Spleen (tissue), 11 donors: Measurements from ENCODE around the gene ESYT2. TPM values are rescaled to one million over a fixed set of nuclear protein-coding genes. Genes with fewer than 3 reads are reported as not detected.

ENCODE experiments used
- DNase-seq: peaks from one replicate; pipeline ENCODE4 v3.0.0-alpha.2; 2020
- H3K27ac ChIP-seq, 8 donors: fragments of 200-600 bp; sonication (generic) in 7 of 8; 1 replicate in 4 of 8; 2 replicates in 4 of 8; pipeline versions ENCODE4 v1.5.0 to v1.8.0; 2016 to 2021; ENCODE audit warnings: inconsistent platforms in 4 of 8, mild to moderate bottlenecking in 4 of 8, moderate library complexity in 1 of 8
- H3K27me3 ChIP-seq, 7 donors: fragments of 200-600 bp; sonication (generic) in 6 of 7; replicated peaks in 1 of 7; 1 replicate in 4 of 7; 2 replicates in 3 of 7; pipeline versions ENCODE4 v1.5.0 to v1.8.0; 2016 to 2021; ENCODE audit warnings: inconsistent platforms in 3 of 7, mild to moderate bottlenecking in 1 of 7
- H3K36me3 ChIP-seq, 6 donors: fragments of 200-600 bp; sonication (generic) in 5 of 6; 1 replicate in 4 of 6; 2 replicates in 2 of 6; pipeline versions ENCODE4 v1.5.0 to v1.8.0; 2016 to 2021; ENCODE audit warnings: inconsistent platforms in 2 of 6
- H3K4me1 ChIP-seq, 6 donors: fragments of 200-600 bp; sonication (generic) in 5 of 6; 1 replicate in 3 of 6; 2 replicates in 3 of 6; pipeline versions ENCODE4 v1.5.0 to v1.8.0; 2016 to 2021; ENCODE audit warnings: inconsistent platforms in 3 of 6
- H3K4me3 ChIP-seq, 8 donors: fragments of 200-600 bp; sonication (generic) in 7 of 8; 1 replicate in 4 of 8; 2 replicates in 4 of 8; pipeline versions ENCODE4 v1.5.0 to v1.8.0; 2016 to 2021; ENCODE audit warnings: inconsistent platforms in 4 of 8, mild to moderate bottlenecking in 4 of 8, moderate library complexity in 2 of 8
- H3K9me3 ChIP-seq, 8 donors: fragments of 200-600 bp; sonication (generic) in 7 of 8; 1 replicate in 4 of 8; 2 replicates in 4 of 8; pipeline versions ENCODE4 v1.5.0 to v1.8.0; 2016 to 2021; ENCODE audit warnings: inconsistent platforms in 4 of 8
- POLR2A ChIP-seq, 3 donors: fragments of 450-650 bp; IDR thresholded peaks; one replicate each; pipeline ENCODE4 v1.5.1; 2017; ENCODE audit warnings: antibody characterized with exemption in 3 of 3, mild to moderate bottlenecking in 1 of 3
- POLR2AphosphoS5 ChIP-seq, 3 donors: sonication (generic); formaldehyde crosslinking; IDR thresholded peaks; one replicate each; pipeline ENCODE4 v1.5.1; 2017; ENCODE audit warnings: antibody characterized with exemption in 3 of 3
- WGBS, 5 donors: extraction: QIAGEN DNeasy Blood & Tissue Kit in 3 of 5; methylation state at CpG; one replicate each; pipeline versions ENCODE4 v1.1.5 to v1.1.7; 2013 to 2018; 5-methylcytosine and 5-hydroxymethylcytosine counted together
- intact Hi-C: fragments of 100-400 bp; cut with DNase I; formaldehyde crosslinking; loops from one replicate; pipeline ENCODE4 v1.15.0; 2023; ENCODE audit warnings: low total_unique reads
- polyA plus RNA-seq, 3 donors: library from polyadenylated mRNA; stranded (reverse); fragments of 200-250 nt; gene quantifications; one replicate each; pipeline ENCODE4 v1.2.1, GENCODE V29; 2013
- total RNA-seq, 7 donors: library from RNA; depleted of rRNA in 3 of 7; stranded (reverse); fragments of >200 nt in 3 of 7; fragmentation: NEBNext Ultra II Directional in 4 of 7; extraction: Animal tissue kit (Norgen Biotek cat#: 25700) in 4 of 7; gene quantifications; one replicate each; pipeline versions ENCODE4 v1.1.0 to v1.2.1, GENCODE V29; 2016 to 2021
- TF ChIP-seq, protein P1 (sequence below), 11 experiments: fragments of 200-600 bp in 7 of 11; fragments of 450-650 bp in 4 of 11; sonication (generic) in 4 of 11; IDR thresholded peaks in 8 of 11; conservative IDR thresholded peaks in 3 of 11; 1 replicate in 7 of 11; 2 replicates in 4 of 11; pipeline versions ENCODE4 v1.4.0 to v1.8.0; 2016 to 2021; ENCODE audit warnings: antibody characterized with exemption in 11 of 11, inconsistent platforms in 4 of 11, mild to moderate bottlenecking in 1 of 11
- donor health status: healthy with polysubstance abuse.
- donor health status: DM: no; HTN: no; CAD: no; lungs with moderate emphysema.
- donor health status: DM: no; HTN: no; CAD: no.
- donor health status: Bipolar disorder and iron deficiency.
- donor health status: healthy.
- donor health status: DM: no; HTN: no; CAD: no.
- donor health status: DM: yes; HTN: yes; CAD: no.

Gene ESYT2
- total and polyA plus RNA-seq, 10 donors = 6.6 to 61.0 (median 45.9) TPM

DNA sequence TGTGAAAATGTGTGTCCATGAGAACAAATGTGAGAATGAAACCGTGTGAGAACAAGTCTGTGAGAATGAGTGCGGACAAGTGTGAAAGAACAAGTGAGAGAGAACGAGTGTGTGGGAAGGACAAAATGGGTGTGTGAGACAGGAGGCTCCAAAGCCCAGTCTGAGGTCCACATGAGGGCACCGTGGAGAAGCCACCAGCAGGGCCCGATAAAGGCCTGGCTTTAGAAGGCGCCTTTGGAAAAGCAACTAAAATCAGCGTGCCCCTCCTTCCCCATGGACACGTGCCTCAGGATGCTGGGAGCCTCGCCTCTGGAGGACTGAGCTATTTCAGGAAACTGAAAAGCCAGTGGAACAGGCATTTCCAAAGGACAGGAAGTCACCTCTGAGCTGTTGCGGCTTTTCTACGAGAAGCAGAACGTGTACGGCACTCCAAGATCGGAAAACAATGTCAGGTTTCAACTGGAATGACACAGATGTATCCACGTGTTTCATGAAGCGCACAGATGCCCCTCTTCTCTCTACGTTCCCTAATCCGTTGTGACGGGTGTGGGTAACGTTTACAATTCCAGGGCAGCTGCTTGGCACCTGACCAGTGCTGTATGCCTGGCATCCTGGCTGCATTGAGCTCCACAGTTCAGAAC, 46.4 kb downstream of the ESYT2 start:
- TF ChIP-seq, protein P1, sequence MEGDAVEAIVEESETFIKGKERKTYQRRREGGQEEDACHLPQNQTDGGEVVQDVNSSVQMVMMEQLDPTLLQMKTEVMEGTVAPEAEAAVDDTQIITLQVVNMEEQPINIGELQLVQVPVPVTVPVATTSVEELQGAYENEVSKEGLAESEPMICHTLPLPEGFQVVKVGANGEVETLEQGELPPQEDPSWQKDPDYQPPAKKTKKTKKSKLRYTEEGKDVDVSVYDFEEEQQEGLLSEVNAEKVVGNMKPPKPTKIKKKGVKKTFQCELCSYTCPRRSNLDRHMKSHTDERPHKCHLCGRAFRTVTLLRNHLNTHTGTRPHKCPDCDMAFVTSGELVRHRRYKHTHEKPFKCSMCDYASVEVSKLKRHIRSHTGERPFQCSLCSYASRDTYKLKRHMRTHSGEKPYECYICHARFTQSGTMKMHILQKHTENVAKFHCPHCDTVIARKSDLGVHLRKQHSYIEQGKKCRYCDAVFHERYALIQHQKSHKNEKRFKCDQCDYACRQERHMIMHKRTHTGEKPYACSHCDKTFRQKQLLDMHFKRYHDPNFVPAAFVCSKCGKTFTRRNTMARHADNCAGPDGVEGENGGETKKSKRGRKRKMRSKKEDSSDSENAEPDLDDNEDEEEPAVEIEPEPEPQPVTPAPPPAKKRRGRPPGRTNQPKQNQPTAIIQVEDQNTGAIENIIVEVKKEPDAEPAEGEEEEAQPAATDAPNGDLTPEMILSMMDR (IDR thresholded peaks at IDR 0.05 in 8 of 11, conservative IDR thresholded peaks at IDR 0.05 in 3 of 11) = peak in 6 of 11 experiments; percentile 16 to 48 (median 32)
- TF ChIP-seq POLR2AphosphoS5 (IDR thresholded peaks at IDR 0.05) (peak in 2 of 3 donors; percentile 35 to 58), POLR2A (IDR thresholded peaks at IDR 0.05) (no peak)
- H3K27ac ChIP-seq = peak overlapping the region in 6 of 8 donors; percentile 30 to 52 (median 40)
- H3K4me1 ChIP-seq = peaks cover 0 to 39% (median 12%) of the 10 kb centered on the region in 6 donors
- 65 to 77% (median 71%) methylated on average over 20 of the region's 20 CpGs for WGBS, 5 donors
- DNase-seq = no peak
- peaks cover 0 to 77% (median 22%) of the 10 kb centered on the region in 6 donors for H3K36me3 ChIP-seq
- H3K9me3 ChIP-seq = no peaks in the 10 kb centered on the region
- no peaks in the 10 kb centered on the region for H3K27me3 ChIP-seq
- H3K4me3 ChIP-seq = no peak overlapping the region
- intact Hi-C loops = no loop called here

- intact Hi-C loops = no loop called here
- DNase-seq = no peak
- H3K4me1 ChIP-seq = peaks cover 0 to 39% (median 12%) of the 10 kb centered on the region in 6 donors
- peaks cover 0 to 77% (median 18%) of the 10 kb centered on the region in 6 donors for H3K36me3 ChIP-seq
- TF ChIP-seq, protein P1 (IDR thresholded peaks at IDR 0.05 in 8 of 11, conservative IDR thresholded peaks at IDR 0.05 in 3 of 11) = no peak
- TF ChIP-seq POLR2A (IDR thresholded peaks at IDR 0.05) = no peak
- TF ChIP-seq POLR2AphosphoS5 (IDR thresholded peaks at IDR 0.05) = no peak
- 85 to 93% (median 88%) methylated on average over 17 of the region's 17 CpGs for WGBS, 5 donors
- H3K27ac ChIP-seq = peak overlapping the region in 2 of 8 donors; percentile 37 to 47
- no peak overlapping the region for H3K4me3 ChIP-seq
- H3K27me3 ChIP-seq = no peaks in the 10 kb centered on the region
- H3K9me3 ChIP-seq = no peaks in the 10 kb centered on the region
These were observed 47.2 kb downstream of the ESYT2 start for GRCh38 chr7:158781974-158782664.

DNA sequence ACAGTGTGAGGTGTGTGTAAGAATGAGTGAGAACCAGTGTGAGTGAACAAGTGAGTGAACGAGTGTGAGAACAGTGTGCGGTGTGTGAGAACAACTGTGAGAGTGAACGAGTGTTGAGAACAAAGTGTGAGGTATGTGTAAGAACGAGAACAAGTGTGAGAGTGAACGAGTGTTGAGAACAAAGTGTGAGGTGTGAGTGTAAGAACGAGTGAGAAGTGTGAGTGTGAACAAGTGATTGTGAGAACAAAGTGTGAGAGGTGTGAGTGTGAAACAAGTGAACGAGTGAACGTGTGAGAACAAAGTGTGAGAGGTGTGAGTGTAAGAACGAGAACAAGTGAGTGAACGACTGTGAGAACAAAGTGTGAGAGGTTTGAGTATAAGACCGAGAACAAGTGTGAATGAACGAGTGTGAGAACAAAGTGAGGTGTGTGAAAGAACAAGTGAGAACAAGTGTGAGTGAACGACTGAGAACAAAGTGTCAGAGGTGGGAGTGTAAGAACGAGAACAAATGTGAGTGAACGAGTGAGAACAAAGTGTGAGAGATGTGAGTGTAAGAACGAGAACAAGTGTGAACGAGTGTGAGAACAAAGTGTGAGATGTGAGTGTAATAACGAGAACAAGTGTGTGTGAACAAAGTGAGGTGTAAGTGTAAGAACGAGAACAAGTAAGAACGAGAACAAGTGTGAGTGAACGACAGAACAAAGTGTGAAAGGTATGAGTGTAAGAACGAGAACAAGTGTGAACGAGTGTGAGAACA, 47.9 kb downstream of the ESYT2 start:
- Histone ChIP-seq H3K4me1 (peaks cover 0 to 39% (median 12%) of the 10 kb centered on the region in 6 donors), H3K36me3 (peaks cover 0 to 78% (median 18%) of the 10 kb centered on the region in 6 donors), H3K27me3 (no peaks in the 10 kb centered on the region), H3K9me3 (no peaks in the 10 kb centered on the region), H3K4me3 (no peak overlapping the region), H3K27ac (no peak overlapping the region)
- 93 to 98% (median 96%) methylated on average over 23 of the region's 23 CpGs for WGBS, 5 donors
- no peak for DNase-seq
- no peak for TF ChIP-seq POLR2AphosphoS5 (IDR thresholded peaks at IDR 0.05)
- intact Hi-C loops = no loop called here

- no peak for TF ChIP-seq POLR2AphosphoS5 (IDR thresholded peaks at IDR 0.05)
- WGBS, 5 donors = 77 to 90% (median 83%) methylated on average over 6 of the region's 6 CpGs
- H3K27ac ChIP-seq = peak overlapping the region in 1 of 8 donors; percentile 2
- DNase-seq = no peak
- intact Hi-C loops = no loop called here
- H3K27me3 ChIP-seq = no peaks in the 10 kb centered on the region
- no peak overlapping the region for H3K4me3 ChIP-seq
- H3K4me1 ChIP-seq = peaks cover 0 to 36% (median 10%) of the 10 kb centered on the region in 6 donors
- H3K36me3 ChIP-seq = peaks cover 0 to 86% (median 21%) of the 10 kb centered on the region in 6 donors
- no peaks in the 10 kb centered on the region for H3K9me3 ChIP-seq
These were observed 50.0 kb downstream of the ESYT2 start for GRCh38 chr7:158779061-158780000.
